Activated naive CD4-positive, alpha-beta T cell (primary cell): ENCODE measurements around the gene DCC.

Source experiments
- DNase-seq, 4 experiments: peaks; one replicate each; lab custom pipeline; 2025; lab: John Stamatoyannopoulos, UW

Gene DCC

GRCh38 chr18:53040286-53040685, 700.3 kb downstream of the DCC start:
- no peak for DNase-seq

DNA sequence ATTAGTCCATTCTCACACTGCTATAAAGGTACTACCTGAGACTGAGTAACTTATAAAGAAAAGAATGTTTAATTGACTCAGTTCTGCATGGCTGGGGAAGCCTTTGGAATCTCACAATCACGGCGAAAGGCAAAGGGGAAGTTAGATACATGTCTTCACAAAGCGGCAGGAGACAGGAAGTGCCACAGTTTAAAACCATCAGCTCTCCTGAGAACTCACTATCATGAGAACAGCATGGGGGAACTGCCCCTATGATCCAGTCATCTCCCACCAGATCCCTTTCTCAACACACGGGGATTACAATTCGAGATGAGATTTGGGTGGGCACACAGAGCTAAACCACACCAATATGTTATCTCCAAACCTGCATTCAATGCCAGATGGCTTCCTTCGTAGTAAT, 716.1 kb downstream of the DCC start:
- no peak for DNase-seq

GRCh38 chr18:53070788-53071187, 730.8 kb downstream of the DCC start:
- no peak for DNase-seq

DNA sequence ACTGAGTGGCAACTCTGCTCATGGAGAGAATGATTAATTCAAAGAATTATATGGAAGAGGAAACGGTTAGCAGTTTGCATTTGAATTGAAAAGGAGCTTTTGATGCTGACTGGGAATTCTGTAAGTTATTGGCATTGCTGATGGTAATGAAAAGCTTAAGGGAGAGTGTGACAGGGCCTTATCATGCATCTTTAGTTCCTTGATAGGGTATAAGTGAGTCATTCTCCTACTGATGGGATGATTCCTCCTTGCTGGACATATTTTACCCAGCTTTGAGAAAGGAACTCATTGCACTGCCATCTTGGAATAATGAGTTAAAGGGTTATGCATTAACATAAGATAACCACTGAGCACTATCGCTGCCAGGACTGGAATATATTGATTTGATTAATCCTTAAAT, 740.7 kb downstream of the DCC start:
- DNase-seq: no peak

GRCh38 chr18:53093636-53094035, 753.6 kb downstream of the DCC start:
- DNase-seq: no peak

DNA sequence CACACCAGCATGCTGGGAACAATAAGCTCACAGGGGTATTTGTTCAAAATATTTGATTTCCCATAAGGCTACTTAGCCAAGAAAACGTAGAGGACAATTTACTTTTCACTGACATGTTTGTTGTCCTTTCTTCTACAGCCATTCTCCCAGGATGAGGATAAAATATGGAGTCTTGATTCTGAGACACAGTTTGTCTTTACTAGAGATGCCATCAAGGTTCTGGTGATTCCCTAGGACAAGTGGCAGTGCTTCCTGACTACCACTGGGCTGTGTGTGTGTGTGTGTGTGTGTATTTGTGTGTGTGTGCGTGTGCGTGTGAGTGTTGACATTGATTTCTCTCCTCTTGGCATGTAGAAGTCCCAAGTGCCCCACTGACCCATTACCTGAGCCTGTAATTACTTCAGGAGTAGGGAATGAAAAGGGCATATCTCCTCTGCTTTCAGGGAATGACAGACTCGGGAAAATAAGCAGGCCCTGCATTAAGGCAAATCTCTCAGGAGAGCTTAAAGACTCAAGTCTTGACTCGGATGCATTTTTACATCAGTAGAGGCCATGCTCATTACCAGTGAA, 761.6 kb downstream of the DCC start:
- DNase-seq: no peak

GRCh38 chr18:53114441-53114840, 774.4 kb downstream of the DCC start:
- no peak for DNase-seq

DNA sequence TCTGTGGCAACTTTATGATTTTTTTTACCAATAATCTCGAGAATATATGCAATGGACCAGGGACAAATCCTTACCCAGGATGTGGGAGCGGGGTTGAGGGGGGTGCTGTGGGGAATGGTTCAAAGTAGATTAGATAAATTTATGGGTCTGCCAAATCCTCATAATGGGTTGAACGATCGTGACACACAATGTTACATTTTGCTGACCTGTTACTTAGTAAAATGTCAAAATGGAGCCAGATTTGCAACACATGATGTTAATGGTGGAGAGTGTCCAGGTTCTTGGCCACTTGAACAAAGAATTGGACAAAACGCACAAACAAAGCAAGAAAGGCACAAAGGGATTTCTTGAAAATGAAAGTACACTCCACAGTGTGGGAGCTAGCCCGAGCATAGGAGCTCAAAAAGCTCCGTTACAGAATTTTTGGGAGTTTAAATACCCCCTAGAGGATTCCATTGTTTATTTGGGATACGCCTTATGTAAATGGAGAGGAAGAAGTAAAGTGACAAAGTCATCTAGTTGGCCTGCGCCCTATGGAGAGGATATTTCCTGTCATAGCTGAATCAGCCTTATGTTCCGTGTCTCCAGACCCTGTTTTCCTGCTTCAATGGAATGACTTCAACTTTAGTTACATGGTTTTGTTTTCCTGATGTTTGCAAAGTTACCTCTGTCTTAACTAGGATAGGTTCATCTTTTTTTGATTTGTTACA, 776.0 kb downstream of the DCC start:
- no peak for DNase-seq

GRCh38 chr18:53117851-53118250, 777.9 kb downstream of the DCC start:
- DNase-seq: no peak

DNA sequence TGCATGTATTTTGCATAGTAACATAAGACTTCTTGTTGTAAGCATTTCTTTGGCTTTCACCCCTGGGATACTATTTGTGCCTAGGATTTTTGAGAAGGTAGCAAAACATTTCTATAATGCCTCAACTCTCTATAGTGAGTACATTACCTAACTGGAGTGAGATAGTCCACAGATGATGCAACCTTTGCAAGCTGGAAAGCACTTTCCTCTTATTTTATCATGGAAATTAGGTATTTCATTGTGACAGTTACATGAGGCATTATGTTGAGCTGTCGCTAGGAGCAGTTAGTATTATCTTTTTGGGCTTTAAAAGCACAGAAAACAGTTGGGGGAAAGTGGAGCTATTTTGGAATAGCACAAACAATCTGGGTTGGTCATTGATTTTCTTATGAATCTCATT, 786.2 kb downstream of the DCC start:
- no peak for DNase-seq

DNA sequence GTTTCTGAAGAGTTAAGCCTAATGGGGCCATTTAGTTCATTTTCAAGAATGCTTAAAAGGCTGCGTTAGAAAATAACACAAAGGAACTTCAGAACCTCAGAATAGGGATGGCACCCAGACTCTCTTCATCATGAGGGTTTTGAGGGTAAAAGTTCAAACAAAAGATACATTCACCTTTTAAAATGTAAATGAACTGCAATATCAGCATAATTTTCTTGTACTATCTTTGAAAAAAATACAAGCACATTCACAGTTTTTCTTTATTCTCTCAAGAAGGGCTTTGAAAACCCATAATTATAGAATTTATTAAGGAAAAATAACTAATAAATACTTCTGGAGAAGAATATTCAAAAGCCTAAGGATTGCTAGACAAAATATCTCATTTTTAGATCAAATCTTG, 791.0 kb downstream of the DCC start:
- DNase-seq: no peak

- no peak for DNase-seq
Observed at GRCh38 chr18:53134711-53135110, 794.7 kb downstream of the DCC start.

- no peak for DNase-seq
Observed at GRCh38 chr18:53135654-53136053, 795.7 kb downstream of the DCC start.

DNA sequence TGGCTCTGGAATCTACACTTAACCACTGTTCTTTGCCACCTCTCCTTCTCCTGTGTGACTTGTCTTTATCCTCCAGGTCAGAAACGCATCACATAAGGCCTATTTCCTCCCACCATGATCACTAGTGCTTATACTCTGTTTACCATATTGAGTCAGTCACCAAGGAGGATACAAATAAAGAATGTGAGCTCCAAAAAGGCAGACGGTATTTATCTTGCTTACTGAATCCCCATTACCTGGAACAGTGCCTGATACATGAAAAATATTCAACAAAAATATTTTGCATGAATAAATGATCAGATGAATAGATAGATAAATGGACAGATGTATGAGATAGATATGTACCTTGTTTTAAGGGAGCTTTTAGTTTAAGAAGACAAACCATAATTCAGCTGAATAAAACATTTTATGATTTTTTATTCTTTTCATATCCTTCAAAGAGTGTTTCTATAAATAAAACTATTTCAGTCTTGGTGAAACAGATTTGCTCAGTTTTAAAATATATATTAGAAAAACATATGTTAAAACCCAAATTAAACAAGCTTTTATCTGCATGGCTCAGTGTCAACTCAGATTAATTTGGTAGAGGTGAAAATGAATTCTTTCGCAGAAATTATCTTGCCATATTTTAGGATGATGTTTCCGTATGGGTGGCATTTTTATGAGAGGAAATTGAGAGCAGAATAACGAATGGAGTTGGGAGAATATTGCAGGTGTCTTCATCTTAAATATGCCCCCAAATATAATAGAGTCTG, 799.9 kb downstream of the DCC start:
- DNase-seq: no peak

DNA sequence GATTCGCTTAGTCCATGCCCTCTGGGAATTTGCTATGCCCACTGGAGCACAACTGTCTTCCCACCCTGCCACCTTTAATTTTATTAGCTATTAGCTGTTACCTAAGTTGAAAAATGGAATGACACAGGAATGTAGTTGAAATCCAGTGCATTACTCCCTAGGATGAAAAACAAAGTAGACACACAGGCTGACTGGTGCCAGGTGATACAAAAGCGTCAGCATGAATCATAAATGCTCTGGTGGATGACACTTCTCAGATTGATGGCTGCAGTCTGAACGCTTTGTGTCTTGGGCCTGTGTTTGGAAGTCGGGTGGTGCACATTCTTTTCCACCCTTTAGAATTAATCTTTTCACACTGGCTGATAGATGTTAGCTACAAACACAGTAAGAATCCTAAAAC, 802.0 kb downstream of the DCC start:
- DNase-seq: no peak

DNA sequence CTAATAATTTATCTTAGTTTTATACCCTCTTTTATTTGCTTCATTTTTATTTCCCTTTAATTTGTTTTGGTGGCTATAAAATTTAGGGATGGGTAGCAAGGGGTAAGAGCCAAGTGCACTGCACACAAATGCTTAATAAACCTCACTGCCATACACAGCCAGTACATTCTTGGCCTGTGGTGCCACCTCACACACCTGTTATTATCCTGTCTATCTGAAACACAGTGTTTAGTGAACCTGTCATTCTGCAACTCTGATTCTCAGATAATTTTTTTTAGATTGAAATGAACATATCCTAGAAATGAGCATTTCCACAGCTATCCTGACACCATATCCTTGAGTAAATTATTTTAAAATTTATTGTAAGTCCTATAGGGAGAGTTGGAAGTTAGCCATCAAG, 807.5 kb downstream of the DCC start:
- no peak for DNase-seq

GRCh38 chr18:53148123-53148522, 808.1 kb downstream of the DCC start:
- no peak for DNase-seq

GRCh38 chr18:53152476-53152875, 812.5 kb downstream of the DCC start:
- DNase-seq: no peak

DNA sequence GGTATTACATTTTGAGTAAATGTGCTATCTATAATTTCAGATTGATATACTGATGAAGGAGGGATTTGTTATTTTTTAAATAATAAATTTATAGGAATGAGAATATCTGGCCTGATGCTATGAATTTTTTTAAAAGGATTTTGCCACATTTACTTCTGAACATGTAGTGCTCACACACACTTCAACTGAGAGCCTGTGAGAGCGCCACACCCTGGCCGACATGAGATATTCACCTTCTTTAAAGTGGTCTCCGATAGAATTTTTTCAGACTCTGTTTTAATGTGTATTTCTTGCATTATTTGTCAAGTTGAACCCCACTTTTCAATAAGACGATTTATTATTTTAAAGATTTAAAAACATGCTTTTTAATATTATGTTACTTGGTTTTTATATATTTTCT, 813.3 kb downstream of the DCC start:
- DNase-seq: no peak

GRCh38 chr18:53153800-53154199, 813.8 kb downstream of the DCC start:
- DNase-seq: no peak

DNA sequence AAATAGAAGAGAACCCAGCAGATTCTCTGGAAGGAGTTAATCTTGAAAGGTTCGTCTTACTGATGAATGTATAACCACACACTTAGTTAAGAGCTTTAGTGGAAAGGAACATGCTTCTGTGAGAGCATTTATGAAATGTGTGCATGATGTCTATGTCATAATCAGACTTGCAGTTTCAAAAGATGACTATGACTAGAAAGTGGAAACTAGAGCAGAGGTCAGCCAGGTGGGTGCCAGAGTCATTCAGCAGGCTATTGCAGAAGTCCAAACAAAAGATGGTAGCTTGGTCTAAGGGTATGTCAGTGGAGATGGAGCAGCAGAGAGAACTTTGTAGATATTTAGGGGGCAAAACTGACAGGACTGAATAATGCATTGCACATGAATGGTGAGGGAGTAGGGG, 825.8 kb downstream of the DCC start:
- no peak for DNase-seq

- DNase-seq: no peak
Observed at GRCh38 chr18:53169346-53169745, 829.3 kb downstream of the DCC start.

- no peak for DNase-seq
Observed at GRCh38 chr18:53191634-53192033, 851.6 kb downstream of the DCC start.

- DNase-seq: no peak
Observed at GRCh38 chr18:53193870-53194269, 853.9 kb downstream of the DCC start.
